Measurements from ENCODE around the gene MATN4.

MATN4 gene

GRCh38 chr20:45303586-45304463, 4.3 kb downstream of the MATN4 start:
- H3K9me3 ChIP-seq (replicated peaks in 1 of 2; ENCODE audit: control insufficient read depth in 2 of 2, insufficient read depth in 1 of 2, low read depth in 1 of 2, low read length in 2 of 2): no peaks in the 10 kb centered on the region
- no peak overlapping the region for H3K4me2 ChIP-seq (ENCODE audit: insufficient read depth, low read length, poor library complexity, severe bottlenecking)
- H3K79me1 ChIP-seq (ENCODE audit: low read depth, low read length): no peaks in the 10 kb centered on the region
- no peak overlapping the region for H3K4me3 ChIP-seq (ENCODE audit: low read length in 2 of 2)
- H2BK15ac ChIP-seq (ENCODE audit: low read length): no peak overlapping the region
- no peak overlapping the region for H3K9ac ChIP-seq (ENCODE audit: low read depth, low read length, poor library complexity)
- H2BK5ac ChIP-seq (ENCODE audit: low read length): no peak overlapping the region
- no peak overlapping the region for H2BK12ac ChIP-seq (ENCODE audit: low read length)
- peak overlapping the region; percentile 56 for H3K23ac ChIP-seq (ENCODE audit: low read depth, low read length, poor library complexity)
- no peak for DNase-seq (ENCODE audit: low spot score)
- peak overlapping the region; percentile 23 for H3K18ac ChIP-seq (ENCODE audit: low read length)
- no peak overlapping the region for H2BK120ac ChIP-seq (ENCODE audit: low read depth, low read length)
- H4K8ac ChIP-seq (ENCODE audit: low read depth, low read length): no peak overlapping the region
- no peak overlapping the region for H2AK5ac ChIP-seq (ENCODE audit: low read depth, low read length)
- no peak overlapping the region for H4K91ac ChIP-seq (ENCODE audit: low read depth, low read length, poor library complexity)
- H3K36me3 ChIP-seq (replicated peaks in 1 of 2; ENCODE audit: control insufficient read depth in 2 of 2, insufficient read depth in 2 of 2, low read length in 2 of 2): no peaks in the 10 kb centered on the region
- H3K4me1 ChIP-seq (ENCODE audit: control insufficient read depth in 2 of 2, insufficient read depth in 1 of 2, low read depth in 1 of 2, low read length in 2 of 2): peaks cover 0 to 5% of the 10 kb centered on the region in 2 donors
- WGBS, 2 donors (ENCODE audit: extremely low coverage in 2 of 2, insufficient read length in 2 of 2, insufficient replicate concordance in 1 of 2): no CpG with 5 or more reads among the region's 47 CpGs
- peaks cover 0 to 21% (median 19%) of the 10 kb centered on the region in 3 experiments for H3K27me3 ChIP-seq (ENCODE audit: control insufficient read depth in 3 of 3, insufficient read depth in 3 of 3, low read depth in 1 of 3, low read length in 3 of 3)
- H3K27ac ChIP-seq (replicated peaks; ENCODE audit: low read length): no peak overlapping the region
- no peak overlapping the region for H2AFZ ChIP-seq (ENCODE audit: low read length)
- peak overlapping the region; percentile 5 for H3K14ac ChIP-seq (ENCODE audit: low read length)
- no peak overlapping the region for H3K4ac ChIP-seq (ENCODE audit: low read length)

- WGBS, 2 donors (ENCODE audit: extremely low coverage in 2 of 2, insufficient read length in 2 of 2, insufficient replicate concordance in 1 of 2): no CpG with 5 or more reads among the region's 5 CpGs
- Histone ChIP-seq H4K91ac (ENCODE audit: low read depth, low read length, poor library complexity) (no peak overlapping the region), H3K79me1 (ENCODE audit: low read depth, low read length) (no peaks in the 10 kb centered on the region), H3K27ac (replicated peaks; ENCODE audit: low read length) (no peak overlapping the region), H3K9ac (ENCODE audit: low read depth, low read length, poor library complexity) (no peak overlapping the region), H2BK120ac (ENCODE audit: low read depth, low read length) (no peak overlapping the region), H2BK5ac (ENCODE audit: low read length) (no peak overlapping the region), H3K27me3 (ENCODE audit: control insufficient read depth in 3 of 3, insufficient read depth in 3 of 3, low read depth in 1 of 3, low read length in 3 of 3) (peaks cover 0 to 3% (median 2%) of the 10 kb centered on the region in 3 experiments), H3K36me3 (replicated peaks in 1 of 2; ENCODE audit: control insufficient read depth in 2 of 2, insufficient read depth in 2 of 2, low read length in 2 of 2) (no peaks in the 10 kb centered on the region), H3K4me2 (ENCODE audit: insufficient read depth, low read length, poor library complexity, severe bottlenecking) (no peak overlapping the region), H3K4me1 (ENCODE audit: control insufficient read depth in 2 of 2, insufficient read depth in 1 of 2, low read depth in 1 of 2, low read length in 2 of 2) (peaks cover 0 to 5% of the 10 kb centered on the region in 2 donors), H4K8ac (ENCODE audit: low read depth, low read length) (no peak overlapping the region), H3K9me3 (replicated peaks in 1 of 2; ENCODE audit: control insufficient read depth in 2 of 2, insufficient read depth in 1 of 2, low read depth in 1 of 2, low read length in 2 of 2) (no peaks in the 10 kb centered on the region), H3K4ac (ENCODE audit: low read length) (no peak overlapping the region), H2AK5ac (ENCODE audit: low read depth, low read length) (no peak overlapping the region), H2BK12ac (ENCODE audit: low read length) (no peak overlapping the region), H2BK15ac (ENCODE audit: low read length) (no peak overlapping the region), H3K23ac (ENCODE audit: low read depth, low read length, poor library complexity) (no peak overlapping the region), H3K18ac (ENCODE audit: low read length) (no peak overlapping the region), H2AFZ (ENCODE audit: low read length) (no peak overlapping the region), H3K14ac (ENCODE audit: low read length) (no peak overlapping the region), H3K4me3 (ENCODE audit: low read length in 2 of 2) (no peak overlapping the region)
- no peak for DNase-seq (ENCODE audit: low spot score)
Measured at GRCh38 chr20:45301824-45302271, 6.3 kb downstream of the MATN4 start.

GRCh38 chr20:45300961-45301360, 7.1 kb downstream of the MATN4 start:
- Histone ChIP-seq H3K4me2 (ENCODE audit: insufficient read depth, low read length, poor library complexity, severe bottlenecking) (no peak overlapping the region), H3K4me1 (ENCODE audit: control insufficient read depth in 2 of 2, insufficient read depth in 1 of 2, low read depth in 1 of 2, low read length in 2 of 2) (peaks cover 0 to 3% of the 10 kb centered on the region in 2 donors), H4K91ac (ENCODE audit: low read depth, low read length, poor library complexity) (no peak overlapping the region), H3K36me3 (replicated peaks in 1 of 2; ENCODE audit: control insufficient read depth in 2 of 2, insufficient read depth in 2 of 2, low read length in 2 of 2) (no peaks in the 10 kb centered on the region), H2AFZ (ENCODE audit: low read length) (peak overlapping the region; percentile 11), H3K79me1 (ENCODE audit: low read depth, low read length) (no peaks in the 10 kb centered on the region), H4K8ac (ENCODE audit: low read depth, low read length) (peak overlapping the region; percentile 45), H3K23ac (ENCODE audit: low read depth, low read length, poor library complexity) (peak overlapping the region; percentile 85), H2BK5ac (ENCODE audit: low read length) (no peak overlapping the region), H3K4me3 (ENCODE audit: low read length in 2 of 2) (no peak overlapping the region), H3K18ac (ENCODE audit: low read length) (no peak overlapping the region), H2AK5ac (ENCODE audit: low read depth, low read length) (no peak overlapping the region), H2BK15ac (ENCODE audit: low read length) (no peak overlapping the region), H3K27ac (replicated peaks; ENCODE audit: low read length) (no peak overlapping the region), H2BK120ac (ENCODE audit: low read depth, low read length) (peak overlapping the region; percentile 57), H3K9me3 (replicated peaks in 1 of 2; ENCODE audit: control insufficient read depth in 2 of 2, insufficient read depth in 1 of 2, low read depth in 1 of 2, low read length in 2 of 2) (no peaks in the 10 kb centered on the region), H2BK12ac (ENCODE audit: low read length) (no peak overlapping the region), H3K14ac (ENCODE audit: low read length) (peak overlapping the region; percentile 25), H3K27me3 (ENCODE audit: control insufficient read depth in 3 of 3, insufficient read depth in 3 of 3, low read depth in 1 of 3, low read length in 3 of 3) (no peaks in the 10 kb centered on the region), H3K4ac (ENCODE audit: low read length) (no peak overlapping the region), H3K9ac (ENCODE audit: low read depth, low read length, poor library complexity) (no peak overlapping the region)
- WGBS, 2 donors (ENCODE audit: extremely low coverage in 2 of 2, insufficient read length in 2 of 2, insufficient replicate concordance in 1 of 2): no CpG with 5 or more reads among the region's 4 CpGs
- DNase-seq (ENCODE audit: low spot score): no peak

GRCh38 chr20:45299786-45300185, 8.3 kb downstream of the MATN4 start:
- no peak overlapping the region for H3K18ac ChIP-seq (ENCODE audit: low read length)
- WGBS, 2 donors (ENCODE audit: extremely low coverage in 2 of 2, insufficient read length in 2 of 2, insufficient replicate concordance in 1 of 2): no CpG with 5 or more reads among the region's 6 CpGs

More at GRCh38 chr20:45299786-45300185, 8.3 kb downstream of the MATN4 start:
- Histone ChIP-seq H3K4ac (ENCODE audit: low read length) (no peak overlapping the region), H2BK12ac (ENCODE audit: low read length) (no peak overlapping the region), H3K36me3 (replicated peaks in 1 of 2; ENCODE audit: control insufficient read depth in 2 of 2, insufficient read depth in 2 of 2, low read length in 2 of 2) (no peaks in the 10 kb centered on the region), H2AK5ac (ENCODE audit: low read depth, low read length) (no peak overlapping the region), H3K79me1 (ENCODE audit: low read depth, low read length) (no peaks in the 10 kb centered on the region), H4K91ac (ENCODE audit: low read depth, low read length, poor library complexity) (no peak overlapping the region), H2BK5ac (ENCODE audit: low read length) (no peak overlapping the region), H4K8ac (ENCODE audit: low read depth, low read length) (no peak overlapping the region), H3K4me3 (ENCODE audit: low read length in 2 of 2) (no peak overlapping the region), H3K4me1 (ENCODE audit: control insufficient read depth in 2 of 2, insufficient read depth in 1 of 2, low read depth in 1 of 2, low read length in 2 of 2) (peaks cover 0 to 3% of the 10 kb centered on the region in 2 donors), H2AFZ (ENCODE audit: low read length) (no peak overlapping the region), H3K14ac (ENCODE audit: low read length) (no peak overlapping the region), H3K27ac (replicated peaks; ENCODE audit: low read length) (no peak overlapping the region), H3K4me2 (ENCODE audit: insufficient read depth, low read length, poor library complexity, severe bottlenecking) (no peak overlapping the region), H2BK15ac (ENCODE audit: low read length) (no peak overlapping the region), H2BK120ac (ENCODE audit: low read depth, low read length) (no peak overlapping the region), H3K9ac (ENCODE audit: low read depth, low read length, poor library complexity) (no peak overlapping the region), H3K23ac (ENCODE audit: low read depth, low read length, poor library complexity) (no peak overlapping the region), H3K27me3 (ENCODE audit: control insufficient read depth in 3 of 3, insufficient read depth in 3 of 3, low read depth in 1 of 3, low read length in 3 of 3) (no peaks in the 10 kb centered on the region), H3K9me3 (replicated peaks in 1 of 2; ENCODE audit: control insufficient read depth in 2 of 2, insufficient read depth in 1 of 2, low read depth in 1 of 2, low read length in 2 of 2) (peaks cover 0 to 3% of the 10 kb centered on the region in 2 donors)
- no peak for DNase-seq (ENCODE audit: low spot score)
